ENCODE measurements around the gene PPIE.
"Not testable (repeated sequence)": the region's sequence is repeated elsewhere in the genome, so short reads cannot be mapped to it uniquely, and the experiment has no call there.

PPIE gene

GRCh38 chr1:39777896-39778295, 39.2 kb downstream of the PPIE start:
- not testable (repeated sequence) for DNase-seq (ENCODE audit: low read depth in 2 of 2)

GRCh38 chr1:39778463-39779099, 39.9 kb downstream of the PPIE start:
- not testable (repeated sequence) for DNase-seq (ENCODE audit: low read depth in 2 of 2)

GRCh38 chr1:39779137-39779536, 40.5 kb downstream of the PPIE start:
- no peak for DNase-seq (ENCODE audit: low read depth in 2 of 2)

GRCh38 chr1:39779821-39780220, 41.1 kb downstream of the PPIE start:
- DNase-seq (ENCODE audit: low read depth in 2 of 2), result no peak

GRCh38 chr1:39781349-39781715, 42.6 kb downstream of the PPIE start:
- no peak for DNase-seq (ENCODE audit: low read depth in 2 of 2)

- DNase-seq (ENCODE audit: low read depth in 2 of 2), result no peak
These were observed 43.4 kb downstream of the PPIE start for GRCh38 chr1:39782103-39782502.

- DNase-seq (ENCODE audit: low read depth in 2 of 2), result not testable (repeated sequence)
These were observed 44.0 kb downstream of the PPIE start for GRCh38 chr1:39782685-39783084.

- not testable (repeated sequence) for DNase-seq (ENCODE audit: low read depth in 2 of 2)
These were observed 47.8 kb downstream of the PPIE start for GRCh38 chr1:39786303-39787107.

- not testable (repeated sequence) for DNase-seq (ENCODE audit: low read depth in 2 of 2)
These were observed 48.4 kb downstream of the PPIE start for GRCh38 chr1:39787108-39787375.

- DNase-seq (ENCODE audit: low read depth in 2 of 2), result no peak
These were observed 48.8 kb downstream of the PPIE start for GRCh38 chr1:39787468-39787867.

- DNase-seq (ENCODE audit: low read depth in 2 of 2), result not testable (repeated sequence)
These were observed 49.3 kb downstream of the PPIE start for GRCh38 chr1:39787964-39788363.

GRCh38 chr1:39788426-39788757, 49.7 kb downstream of the PPIE start:
- no peak for DNase-seq (ENCODE audit: low read depth in 2 of 2)

- peak; percentile 34 to 41 for DNase-seq (ENCODE audit: low read depth in 2 of 2)
These were observed 50.3 kb downstream of the PPIE start, which contains the start of gene BMP8B for GRCh38 chr1:39788758-39789570. TSS of gene BMP8B (minus strand) at chr1:39788865. CDS start at chr1:39788485, 380 bp downstream.

GRCh38 chr1:39789571-39790110, 51.0 kb downstream of the PPIE start:
- DNase-seq (ENCODE audit: low read depth in 2 of 2), result no peak

GRCh38 chr1:39791838-39792237, 53.2 kb downstream of the PPIE start:
- no peak for DNase-seq (ENCODE audit: low read depth in 2 of 2)

GRCh38 chr1:39795651-39796050, 57.0 kb downstream of the PPIE start:
- DNase-seq (ENCODE audit: low read depth in 2 of 2), result no peak

- peak; percentile 73 to 88 for DNase-seq (ENCODE audit: low read depth in 2 of 2)
These were observed 60.4 kb downstream of the PPIE start for GRCh38 chr1:39798859-39799769.

- DNase-seq (ENCODE audit: low read depth in 2 of 2), result peak; percentile 60 to 69
These were observed 61.2 kb downstream of the PPIE start for GRCh38 chr1:39799770-39800470.

GRCh38 chr1:39800471-39800835, 61.8 kb downstream of the PPIE start:
- DNase-seq (ENCODE audit: low read depth in 2 of 2), result no peak

GRCh38 chr1:39802496-39803260, 64.0 kb downstream of the PPIE start:
- no peak for DNase-seq (ENCODE audit: low read depth in 2 of 2)

Measured in stimulated activated CD4-positive, alpha-beta T cell treated with anti-CD3 and anti-CD28 coated beads, Interleukin-4, amount 100 ng/mL, for 48 hours (primary cell).